Heart left ventricle (tissue), 13 donors: ENCODE data around the gene GRM7.

Experiments
- CTCF ChIP-seq, 12 donors: fragments of 200-600 bp; sonication (generic) in 4 of 12; IDR thresholded peaks; one replicate each; pipeline versions ENCODE4 v1.5.0 to v1.8.0; 2018 to 2022; ENCODE audit warnings: antibody characterized with exemption in 12 of 12, mild to moderate bottlenecking in 5 of 12
- POLR2A ChIP-seq, 2 donors: fragments of 450-650 bp; IDR thresholded peaks; one replicate each; pipeline ENCODE4 v1.6.1; 2017; ENCODE audit warnings: antibody characterized with exemption in 2 of 2, mild to moderate bottlenecking in 2 of 2, moderate library complexity in 2 of 2
- donor health status: ischemic (EF 13 %, LVEDD 7.1; RV severe dilation, severe dysfunction).
- donor health status: DM: no; HTN: yes; CAD: no.
- donor health status: DM: no; HTN: no; CAD: no.
- donor health status: ischemic (EF 25% LVEDD 6.9; RV normal size, moderate dysfunction).
- donor health status: ischemic (EF 25% LVEDD 5.7; RV mildly dilated, moderate dysfunction).
- donor health status: ischemic (EF 35%, LVEDD 5.7; RV mildly dilated, moderate dysfunction).
- donor health status: nonischemic (EF 11% LVEDD 7.7; RV severe dilation, severe dysfunction).
- donor health status: DM: yes; HTN: yes; CAD: no.
- donor health status: PGD.
- donor health status: ischemic (EF 29% LVEDD 5.4; RV normal size, mild dysfunction).
- donor health status: nonischemic (EF 23%, LVEDD 6.1; RV moderate dilation, normal function).

GRCh38 chr3:7461202-7461825 is 600.4 kb downstream of the GRM7 start:
- TF ChIP-seq CTCF (IDR thresholded peaks at IDR 0.05) (no peak), POLR2A (IDR thresholded peaks at IDR 0.05) (no peak)
